Measurements from ENCODE around the gene MUC6. TPM values are rescaled to one million over a fixed set of nuclear protein-coding genes. Genes with fewer than 3 reads are reported as not detected.
A peak's percentile ranks its signal among the peaks of the same experiment; 100 is the strongest.

MUC6 gene
- polyA plus RNA-seq (ENCODE audit: insufficient read length in 3 of 3): 10 to 100 TPM; 14.8 to 31.8 (median 17.0) TPM
- long read RNA-seq, donor 1: 0 reads
- long read RNA-seq, donor 2: 0 reads
- long read RNA-seq, donor 3: 0 reads
- long read RNA-seq, donor 4, partial matches to known transcripts: 5 of 5 reads
- long read RNA-seq, donor 4, other reads (novel, unspliced or antisense): 0 of 5 reads
- long read RNA-seq, donor 5: 0 reads
- long read RNA-seq, donor 6, partial matches to known transcripts: 5 of 5 reads
- long read RNA-seq, donor 6, other reads (novel, unspliced or antisense): 0 of 5 reads
- long read RNA-seq, donor 7, partial matches to known transcripts: 17 of 17 reads
- long read RNA-seq, donor 7, other reads (novel, unspliced or antisense): 0 of 17 reads
- long read RNA-seq, donor 8, partial matches to known transcripts: 25 of 38 reads
- long read RNA-seq, donor 8, other reads (novel, unspliced or antisense): 13 of 38 reads
- long read RNA-seq, donor 9: 0 reads
- long read RNA-seq, donor 10, partial matches to known transcripts: 9 of 9 reads
- long read RNA-seq, donor 10, other reads (novel, unspliced or antisense): 0 of 9 reads
- long read RNA-seq, donor 11, partial matches to known transcripts: 5 of 5 reads
- long read RNA-seq, donor 11, other reads (novel, unspliced or antisense): 0 of 5 reads
- long read RNA-seq, donor 12: 0 reads
- long read RNA-seq, donor 13: 0 reads
- long read RNA-seq, donor 14: 0 reads
- long read RNA-seq, donor 15: 0 reads
- long read RNA-seq, donor 16, partial matches to known transcripts: 12 of 40 reads
- long read RNA-seq, donor 16, other reads (novel, unspliced or antisense): 28 of 40 reads

GRCh38 chr11:1036303-1036923 is at the start of gene MUC6:
MUC6 (minus strand) TSS chr11:1036718; CDS start chr11:1036655, 63 bp downstream.
- peak in 5 of 11 donors; percentile 12 to 36 (median 25) for DNase-seq (ENCODE audit: extremely low read depth in 1 of 11, low read depth in 9 of 11, low spot score in 4 of 11)

GRCh38 chr11:1085440-1086170 is 49.1 kb upstream of the MUC6 start:
- DNase-seq (ENCODE audit: extremely low read depth in 1 of 11, low read depth in 9 of 11, low spot score in 4 of 11): no peak

GRCh38 chr11:1084561-1085439 is 48.3 kb upstream of the MUC6 start:
- DNase-seq (ENCODE audit: extremely low read depth in 1 of 11, low read depth in 9 of 11, low spot score in 4 of 11): no peak

GRCh38 chr11:1083621-1084551 is 47.4 kb upstream of the MUC6 start:
- no peak for DNase-seq (ENCODE audit: extremely low read depth in 1 of 11, low read depth in 9 of 11, low spot score in 4 of 11)

- no peak for DNase-seq (ENCODE audit: extremely low read depth in 1 of 11, low read depth in 9 of 11, low spot score in 4 of 11)
Measured at GRCh38 chr11:1082728-1083620, 46.5 kb upstream of the MUC6 start.

- DNase-seq (ENCODE audit: extremely low read depth in 1 of 11, low read depth in 9 of 11, low spot score in 4 of 11): no peak
Measured at GRCh38 chr11:1082346-1082727, 45.8 kb upstream of the MUC6 start.

- DNase-seq (ENCODE audit: extremely low read depth in 1 of 11, low read depth in 9 of 11, low spot score in 4 of 11): no peak
Measured at GRCh38 chr11:1081601-1082311, 45.2 kb upstream of the MUC6 start.

GRCh38 chr11:1078191-1078601 is 41.7 kb upstream of the MUC6 start:
- DNase-seq (ENCODE audit: extremely low read depth in 1 of 11, low read depth in 9 of 11, low spot score in 4 of 11): no peak

GRCh38 chr11:1077417-1078119 is 41.0 kb upstream of the MUC6 start:
- no peak for DNase-seq (ENCODE audit: extremely low read depth in 1 of 11, low read depth in 9 of 11, low spot score in 4 of 11)

- DNase-seq (ENCODE audit: extremely low read depth in 1 of 11, low read depth in 9 of 11, low spot score in 4 of 11): no peak
Measured at GRCh38 chr11:1077033-1077416, 40.5 kb upstream of the MUC6 start.

GRCh38 chr11:1076061-1076665 is 39.6 kb upstream of the MUC6 start:
- no peak for DNase-seq (ENCODE audit: extremely low read depth in 1 of 11, low read depth in 9 of 11, low spot score in 4 of 11)

GRCh38 chr11:1075341-1075911 is 38.9 kb upstream of the MUC6 start:
- no peak for DNase-seq (ENCODE audit: extremely low read depth in 1 of 11, low read depth in 9 of 11, low spot score in 4 of 11)

GRCh38 chr11:1074244-1075221 is 38.0 kb upstream of the MUC6 start, which contains the start of gene MUC2:
MUC2 (plus strand) TSS chr11:1074874.
- DNase-seq (ENCODE audit: extremely low read depth in 1 of 11, low read depth in 9 of 11, low spot score in 4 of 11): no peak
